HG03066 (cell line): ENCODE data around the gene TLE3.
"Not testable (repeated sequence)": the region's sequence is repeated elsewhere in the genome, so short reads cannot be mapped to it uniquely, and the experiment has no call there.

Source experiments
- ATAC-seq: cut with Tn5 transposase; IDR thresholded peaks from one replicate; pipeline ENCODE4 v1.9.1; 2021; ENCODE audit warnings: low read depth; ENCODE audit not compliant: unreplicated experiment

TLE3 gene

DNA sequence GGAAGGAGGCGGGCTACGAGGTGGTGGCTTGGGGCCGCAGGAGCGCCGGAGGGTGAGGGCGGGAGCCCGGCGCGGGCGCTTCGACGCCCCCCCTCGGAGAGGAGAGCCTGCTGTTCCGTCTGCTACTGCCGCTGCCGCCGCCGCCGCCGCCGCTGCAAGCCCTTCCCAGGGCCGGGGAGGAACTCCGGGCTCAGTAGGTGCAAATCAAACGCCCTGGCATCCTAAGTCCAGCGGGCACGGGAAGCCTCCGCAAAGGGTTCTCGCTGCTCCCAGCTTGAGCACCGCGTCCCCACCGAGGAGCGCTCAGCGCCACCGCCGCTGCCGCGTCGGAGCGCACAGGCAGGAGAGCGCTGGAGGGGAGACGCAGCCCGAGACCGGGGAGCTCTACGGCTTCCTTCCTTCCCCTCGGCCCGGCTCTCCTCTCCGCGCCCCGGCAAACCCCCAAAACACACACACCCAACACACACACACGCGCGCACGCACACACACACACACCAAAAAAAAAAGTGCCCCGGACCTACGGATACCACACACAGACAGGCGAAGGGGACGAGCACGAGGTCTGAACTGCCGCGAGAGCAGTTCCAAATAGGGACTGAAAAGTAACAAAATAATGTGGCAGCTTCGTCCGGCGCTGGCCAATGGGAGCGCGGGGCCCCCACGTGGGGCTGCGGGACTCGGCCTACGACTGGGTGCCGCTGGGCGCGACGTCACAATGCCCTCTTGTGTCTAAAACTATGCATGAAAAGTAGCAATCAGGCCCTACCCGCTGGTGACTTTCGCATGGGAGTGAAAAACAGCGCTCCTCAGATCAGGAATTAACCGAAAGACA, at the start of gene TLE3:
Gene TLE3 (minus strand): TSS at position 597 of the 832 bp plus-strand sequence. CDS start 1,119 bp downstream, outside the sequence.
- peak; percentile 54 for ATAC-seq

GRCh38 chr15:70147178-70147760, 49.6 kb upstream of the TLE3 start:
- no peak for ATAC-seq

DNA sequence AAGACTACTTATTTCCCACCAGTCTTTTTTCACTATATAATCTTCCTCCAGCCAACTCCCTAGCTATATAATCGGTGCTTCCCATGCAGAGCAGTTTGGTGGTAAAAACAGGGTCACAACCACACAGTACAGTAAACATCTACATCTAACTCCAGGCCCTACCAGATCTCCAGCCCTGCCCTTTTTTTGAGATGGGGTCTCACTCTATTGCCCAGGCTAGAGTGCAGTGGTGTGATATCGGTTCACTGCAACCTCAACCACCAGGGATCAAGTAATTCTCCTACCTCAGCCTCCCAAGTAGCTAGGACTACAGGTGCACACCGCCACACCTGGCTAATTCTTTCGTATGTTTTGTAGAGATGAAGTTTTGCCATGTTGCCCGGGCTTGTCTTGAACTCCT, 49.1 kb upstream of the TLE3 start:
- no peak for ATAC-seq

- no peak for ATAC-seq
Observed at GRCh38 chr15:70146162-70146561, 48.4 kb upstream of the TLE3 start.

DNA sequence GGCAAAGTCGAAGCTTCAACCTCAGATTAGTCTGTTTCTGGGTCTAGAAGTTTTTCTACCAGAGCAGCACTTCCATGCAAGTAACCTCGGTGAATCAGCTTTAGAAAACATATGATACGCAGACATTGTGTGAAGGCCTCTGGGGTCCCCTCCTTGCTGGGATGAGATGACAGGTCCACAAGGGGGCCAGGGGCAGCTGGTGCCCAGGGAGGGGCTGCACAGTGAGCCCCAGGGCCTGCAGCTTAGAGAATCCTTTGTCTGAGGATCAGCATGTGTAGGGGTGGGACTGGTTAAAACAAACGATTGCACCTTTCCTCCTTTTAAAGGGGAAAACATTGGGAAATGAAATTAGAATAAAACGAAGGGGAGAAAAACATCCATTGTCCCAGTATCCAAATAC, 47.5 kb upstream of the TLE3 start:
- no peak for ATAC-seq

- ATAC-seq: no peak
Observed at GRCh38 chr15:70142322-70143191, 44.8 kb upstream of the TLE3 start.

- no peak for ATAC-seq
Observed at GRCh38 chr15:70142072-70142321, 44.3 kb upstream of the TLE3 start.

DNA sequence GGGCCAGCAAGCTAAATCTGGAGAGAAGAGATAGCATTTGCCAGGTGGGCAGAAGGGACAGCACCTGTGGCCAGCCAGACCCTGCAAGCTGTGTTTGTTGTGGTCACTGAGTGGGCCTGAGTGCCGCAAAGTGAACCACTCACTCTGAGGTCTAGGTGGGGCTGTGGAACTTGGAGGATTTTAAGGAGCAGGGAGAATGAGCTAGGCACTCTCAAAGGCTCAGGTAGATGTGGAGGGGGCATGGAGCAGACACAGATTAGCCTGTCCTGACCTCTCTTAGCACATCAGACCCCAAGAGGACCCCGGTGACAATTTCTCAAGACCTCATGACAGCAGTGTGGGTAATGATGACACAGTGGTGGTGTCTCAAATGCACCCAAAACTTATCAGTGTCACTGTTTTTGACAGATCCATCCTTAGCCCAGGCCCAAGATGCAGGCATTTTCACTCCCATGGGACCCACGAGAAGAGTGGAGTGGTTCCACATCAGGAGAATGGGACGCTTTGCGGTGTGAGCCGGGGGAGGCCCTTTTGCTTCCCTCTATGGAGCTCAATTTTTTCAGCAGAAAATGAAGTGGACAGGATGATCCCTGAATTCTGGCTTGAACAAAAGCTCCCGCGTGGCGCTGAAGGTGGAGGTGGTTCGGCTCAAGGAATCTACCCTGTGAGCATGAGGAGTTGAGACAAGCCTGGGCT, 43.8 kb upstream of the TLE3 start:
- no peak for ATAC-seq

- no peak for ATAC-seq
Observed at GRCh38 chr15:70140543-70141375, 43.0 kb upstream of the TLE3 start.

GRCh38 chr15:70140025-70140542, 42.4 kb upstream of the TLE3 start:
- ATAC-seq: no peak

- no peak for ATAC-seq
Observed at GRCh38 chr15:70137967-70138366, 40.2 kb upstream of the TLE3 start.

DNA sequence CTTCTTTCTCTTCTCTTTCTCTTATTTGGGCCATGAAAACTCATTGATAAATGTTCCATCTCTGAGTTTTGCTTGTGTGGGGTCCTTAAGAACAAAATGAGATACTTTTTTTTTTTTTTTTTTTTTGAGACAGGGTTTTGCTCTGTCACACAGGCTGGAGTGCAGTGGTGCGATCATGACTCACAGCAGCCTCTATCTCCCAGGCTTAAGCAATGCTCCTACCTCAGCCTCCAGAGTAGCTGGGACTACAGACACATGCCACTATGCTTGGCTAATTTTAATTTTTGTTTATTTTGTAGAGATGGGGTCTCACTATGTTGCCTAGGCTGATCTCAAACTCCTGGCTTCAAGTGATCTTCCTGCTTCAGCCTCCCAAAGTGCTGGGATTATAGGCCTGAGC, 39.3 kb upstream of the TLE3 start:
- not testable (repeated sequence) for ATAC-seq

DNA sequence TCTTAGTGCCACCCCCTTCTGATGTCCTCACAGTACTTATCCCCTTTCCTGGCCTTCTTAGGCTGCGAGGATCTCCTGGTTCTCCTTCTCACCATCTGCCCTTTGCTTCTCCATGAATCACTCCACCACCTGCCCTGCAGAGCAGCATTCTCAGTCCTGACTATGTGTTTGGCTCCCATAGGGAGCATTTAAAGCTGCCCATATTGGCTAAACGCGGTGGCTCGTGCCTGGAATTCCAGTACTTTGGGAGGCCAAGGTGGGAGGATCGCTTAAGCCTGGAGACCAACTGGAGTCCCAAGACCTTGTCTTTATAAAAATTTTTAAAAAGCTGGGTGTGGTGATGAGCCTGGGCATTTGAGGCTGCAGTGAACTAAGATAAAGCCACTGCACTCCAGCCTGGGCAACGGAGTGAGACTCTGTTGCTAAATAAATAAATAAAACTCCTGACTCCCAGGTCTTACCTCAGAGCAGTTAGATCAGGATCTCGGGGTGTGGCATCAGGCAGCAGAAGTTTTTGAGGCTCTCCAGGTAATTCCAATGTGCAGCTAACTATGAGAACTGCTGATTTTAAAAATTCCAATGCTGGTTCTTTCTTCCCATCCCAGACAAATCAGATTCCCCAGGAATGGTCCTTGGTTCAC, 36.2 kb upstream of the TLE3 start:
- ATAC-seq: no peak

DNA sequence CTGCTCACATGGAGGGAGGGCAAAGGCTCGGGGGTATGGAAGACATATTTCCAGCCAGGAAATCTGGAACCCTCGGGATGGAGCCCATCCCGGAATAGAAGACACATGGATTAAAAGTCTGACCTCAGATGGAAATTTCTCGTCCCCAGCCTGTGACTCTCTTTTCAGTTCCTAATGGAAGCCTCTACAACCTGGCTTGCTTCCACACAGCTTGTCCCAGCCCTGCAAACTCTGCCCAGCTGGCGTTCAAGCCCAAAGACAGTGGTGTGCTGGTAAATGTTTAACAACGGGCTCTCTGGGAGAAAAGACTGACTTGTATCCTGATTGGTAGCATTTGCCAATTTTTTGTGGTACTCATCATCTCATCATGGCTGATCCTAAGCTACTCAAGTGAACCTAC, 35.6 kb upstream of the TLE3 start:
- ATAC-seq: no peak

DNA sequence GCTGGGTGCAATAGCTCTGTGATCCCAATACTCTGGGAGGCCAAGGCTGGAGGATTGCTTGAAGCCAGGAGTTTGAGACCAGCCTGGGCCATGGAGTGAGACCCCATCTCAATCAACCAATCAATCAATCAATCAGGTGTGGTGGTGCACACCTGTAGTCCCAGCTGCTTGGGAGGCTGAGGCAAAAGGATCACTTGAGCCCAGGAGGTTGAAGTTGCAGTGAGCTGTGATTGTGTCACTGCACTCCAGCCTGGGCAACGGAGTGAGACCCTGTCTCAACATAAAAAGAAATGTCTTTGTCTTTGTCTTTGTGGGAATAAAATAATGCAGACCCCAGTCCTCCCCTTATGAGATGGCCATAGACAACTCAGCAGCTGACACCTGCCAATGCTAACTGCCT, 34.9 kb upstream of the TLE3 start:
- ATAC-seq: no peak

DNA sequence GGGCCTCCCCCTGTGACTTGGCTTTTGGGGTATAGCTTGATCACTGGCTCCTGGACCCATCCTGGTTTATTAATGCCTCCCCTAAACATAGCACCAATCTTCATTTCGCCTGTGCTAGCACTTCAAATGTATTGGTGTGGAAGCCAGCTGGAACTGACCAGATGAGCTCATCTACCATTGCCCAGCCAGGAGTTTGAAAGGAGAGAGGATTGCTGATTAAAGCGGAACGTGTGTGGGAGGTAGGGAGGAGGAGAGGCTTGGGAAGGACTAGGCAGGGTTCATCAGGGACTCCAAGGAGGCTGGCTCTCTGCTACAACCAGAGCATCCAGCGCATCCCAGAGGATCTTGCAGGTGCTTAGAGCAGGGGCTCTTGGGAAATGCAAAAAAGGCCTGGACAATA, 34.4 kb upstream of the TLE3 start:
- no peak for ATAC-seq

- ATAC-seq: no peak
Observed at GRCh38 chr15:70128414-70129140, 30.9 kb upstream of the TLE3 start.

DNA sequence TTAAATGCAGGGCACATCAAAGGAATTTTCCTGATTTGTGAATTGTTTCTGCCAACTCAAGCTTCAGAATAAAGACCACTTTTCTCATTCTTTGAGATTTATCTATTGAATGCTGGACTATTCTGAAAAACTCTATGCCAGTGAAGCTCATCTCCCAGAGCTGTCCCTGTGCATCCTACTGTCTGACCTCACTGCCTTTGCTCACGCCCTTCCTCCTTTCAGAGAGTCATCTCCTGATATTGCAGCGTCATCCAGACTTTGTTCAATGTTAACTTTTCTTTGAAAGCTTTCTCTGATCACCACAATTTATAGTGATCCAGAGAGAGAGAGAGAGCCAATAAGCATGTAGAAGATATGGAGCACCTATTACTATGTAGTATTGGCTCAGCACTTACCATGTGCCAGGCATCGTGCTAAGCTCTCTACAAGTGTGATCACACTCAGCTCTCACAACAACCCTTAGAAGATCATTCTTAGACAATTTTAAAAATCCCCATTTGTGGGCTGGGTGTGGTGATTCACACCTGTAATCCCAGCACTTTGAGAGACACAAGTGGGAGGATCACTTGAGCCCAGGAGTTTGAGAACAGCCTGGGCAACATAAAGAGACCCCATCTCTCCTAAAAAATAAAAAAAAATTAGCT, 30.2 kb upstream of the TLE3 start:
- no peak for ATAC-seq
